ENCODE results near the gene NHP2.
"Not testable (repeated sequence)": the region's sequence is repeated elsewhere in the genome, so short reads cannot be mapped to it uniquely, and the experiment has no call there.

Gene NHP2

DNA sequence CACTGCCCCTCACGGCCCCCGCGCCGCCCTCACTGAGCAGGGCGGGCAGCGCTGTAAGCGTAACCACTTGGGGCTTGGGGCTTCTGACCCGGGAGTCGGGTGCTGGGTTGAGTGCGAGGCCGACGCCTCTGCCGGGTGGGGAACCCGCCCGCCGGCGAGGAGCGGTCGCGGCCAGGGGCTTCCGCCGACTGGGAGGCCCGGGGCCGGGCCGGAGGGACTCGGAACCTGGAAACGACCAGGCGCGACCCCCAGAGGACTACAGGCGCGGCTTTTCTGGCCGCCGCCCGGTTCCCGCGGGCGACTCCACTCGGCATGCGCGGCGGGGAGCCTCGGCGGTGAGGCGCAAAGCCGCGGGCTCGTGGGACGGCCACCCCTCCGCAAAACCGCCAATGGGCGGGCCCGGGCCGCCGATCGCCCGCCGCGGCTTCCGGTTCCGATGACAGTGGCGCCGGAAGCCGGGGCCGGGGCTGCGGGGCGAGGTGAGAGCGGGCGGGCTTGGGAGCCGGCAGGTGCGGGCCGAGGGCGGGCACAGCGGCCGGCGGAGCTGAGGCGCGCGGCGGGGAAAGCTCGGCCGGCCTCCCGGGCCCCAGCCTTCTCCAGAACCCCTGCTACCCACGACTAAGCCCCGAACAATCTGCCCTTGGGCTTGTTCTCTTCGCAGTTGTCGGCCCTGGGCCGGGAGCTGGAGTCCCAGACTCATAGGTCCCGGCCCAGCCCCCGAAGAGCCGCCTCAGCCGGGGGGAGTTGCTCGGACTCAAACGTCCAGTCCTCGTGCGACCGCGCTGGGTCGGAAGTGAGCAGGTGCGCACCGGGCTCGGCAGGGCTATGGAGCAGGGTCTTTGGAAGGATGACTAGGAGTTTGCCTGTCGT is 22.9 kb downstream of the NHP2 start, which contains the start of gene RMND5B:
Gene RMND5B, plus strand, starts transcription at position 439 of the 870 bp plus-strand sequence. CDS start 7,106 bp downstream, outside the sequence.
- peak; percentile 67 for DNase-seq (ENCODE audit: low read depth)

DNA sequence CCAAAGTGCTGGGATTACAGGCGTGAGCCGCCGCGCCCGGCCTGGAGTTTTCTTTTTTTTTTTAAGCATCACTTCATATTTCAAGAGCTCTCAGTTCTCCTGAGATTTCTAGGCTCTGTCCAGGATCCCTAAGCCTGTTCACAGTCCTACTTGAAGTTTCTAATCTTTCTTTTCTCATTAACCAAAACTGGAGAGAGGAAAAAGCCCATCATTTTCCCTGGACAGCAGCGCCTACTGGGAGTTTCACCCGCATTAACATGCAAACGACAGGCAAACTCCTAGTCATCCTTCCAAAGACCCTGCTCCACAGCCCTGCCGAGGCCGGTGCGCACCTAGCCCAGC is 23.5 kb downstream of the NHP2 start:
- not testable (repeated sequence) for DNase-seq (ENCODE audit: low read depth)

DNA sequence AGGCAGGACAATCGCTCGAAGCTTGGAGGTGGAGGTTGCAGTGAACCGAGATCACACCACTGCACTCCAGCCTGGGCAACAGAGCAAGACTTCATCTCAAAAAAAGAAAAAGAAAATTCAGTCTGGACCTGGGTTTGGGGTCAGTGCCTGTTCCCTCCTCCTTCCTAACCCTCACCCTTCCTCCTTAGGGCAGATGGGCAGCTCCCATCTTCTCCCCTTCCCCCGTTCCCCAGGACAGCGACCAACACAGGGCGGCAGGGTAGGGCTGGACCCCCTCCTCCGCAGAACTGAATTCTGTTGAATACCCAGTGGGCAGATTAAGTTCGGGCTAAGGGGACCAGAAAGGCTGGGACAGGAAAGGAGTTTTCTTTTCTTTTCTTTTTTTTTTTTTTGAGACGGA is 24.4 kb downstream of the NHP2 start:
- no peak for DNase-seq (ENCODE audit: low read depth)

DNA sequence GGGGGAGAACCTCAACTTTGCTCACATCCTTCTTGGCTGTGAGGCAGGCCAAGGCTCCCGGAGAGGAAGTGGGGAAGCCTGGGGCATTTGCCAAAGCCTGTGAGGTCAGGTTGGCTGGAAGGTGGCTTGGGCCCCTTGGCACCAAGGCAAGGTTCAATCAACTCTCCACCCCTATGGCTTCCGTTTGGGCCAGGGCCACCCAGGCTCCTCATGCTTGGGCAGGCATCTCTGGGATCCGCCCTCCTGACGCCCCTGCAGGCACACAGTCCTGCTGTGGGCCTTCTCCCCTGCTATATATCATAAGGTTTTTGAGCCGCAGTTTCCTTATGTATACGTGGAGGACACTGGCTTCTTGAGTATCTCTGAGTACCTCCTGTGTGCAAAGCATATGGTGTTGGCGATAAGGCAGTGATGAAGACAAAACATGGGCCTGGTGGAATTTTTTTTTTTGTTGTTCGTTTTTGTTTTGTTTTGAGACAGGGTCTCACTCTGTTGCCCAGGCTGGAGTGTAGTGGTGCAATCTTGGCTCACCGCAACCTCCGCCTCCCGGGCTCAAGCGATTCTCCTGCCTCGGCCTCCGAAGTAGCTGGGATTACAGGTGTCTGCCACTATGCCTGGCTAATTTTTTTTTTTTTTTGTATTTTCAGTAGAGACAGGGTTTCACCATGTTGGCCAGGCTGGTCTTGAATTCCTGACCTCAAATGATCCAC is 26.2 kb downstream of the NHP2 start:
- not testable (repeated sequence) for DNase-seq (ENCODE audit: low read depth)

DNA sequence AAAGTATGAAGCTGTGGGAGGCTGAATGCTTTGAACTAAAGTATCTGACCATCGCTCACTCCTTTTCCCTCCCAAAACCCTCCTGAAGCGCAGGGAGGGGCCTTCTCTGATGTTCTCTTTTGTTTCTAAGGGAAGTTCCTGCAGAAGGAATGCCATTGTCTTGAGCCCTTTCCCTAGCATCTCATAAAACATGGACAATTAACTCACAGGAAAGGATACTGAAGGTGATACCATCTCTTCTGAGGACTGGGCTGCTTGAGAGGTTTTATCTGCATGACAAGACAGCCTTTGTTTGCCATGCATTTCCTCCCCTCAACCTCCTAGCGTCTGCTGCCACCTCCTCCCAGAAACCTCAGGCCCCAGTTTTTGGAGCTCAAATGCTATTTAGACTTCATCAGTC is 27.1 kb downstream of the NHP2 start:
- no peak for DNase-seq (ENCODE audit: low read depth)

DNA sequence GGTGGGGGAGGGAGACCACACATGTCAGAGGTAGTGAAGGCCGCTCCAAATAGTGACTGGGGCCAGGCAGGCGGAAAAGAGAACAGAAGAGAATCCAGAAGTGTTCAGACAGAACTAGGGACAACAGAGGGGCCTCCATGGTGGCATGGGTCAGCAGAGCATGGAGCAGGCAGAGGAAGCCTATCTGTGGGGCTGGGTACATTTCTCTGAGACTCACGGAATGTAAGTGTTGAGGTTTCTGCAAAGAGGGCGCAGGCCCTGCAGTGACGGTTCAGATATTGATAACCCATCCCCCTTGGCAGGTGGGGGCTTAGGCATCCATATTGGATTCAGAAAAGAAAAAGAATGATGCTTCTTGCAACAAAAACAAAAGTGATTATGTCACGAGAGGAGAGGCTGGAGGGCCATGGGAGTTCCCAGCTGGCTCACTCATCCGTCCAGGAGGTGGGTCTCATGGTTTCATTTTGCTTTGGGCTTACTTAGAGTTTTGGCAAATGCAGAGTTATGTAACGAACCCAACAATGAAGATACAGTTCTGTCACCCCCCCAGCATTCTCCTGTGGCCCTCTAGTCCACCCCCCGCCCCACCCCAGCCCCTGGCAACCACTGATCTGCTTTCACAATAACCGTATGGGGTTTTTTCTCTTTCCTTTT is 28.3 kb downstream of the NHP2 start:
- DNase-seq (ENCODE audit: low read depth) = no peak

DNA sequence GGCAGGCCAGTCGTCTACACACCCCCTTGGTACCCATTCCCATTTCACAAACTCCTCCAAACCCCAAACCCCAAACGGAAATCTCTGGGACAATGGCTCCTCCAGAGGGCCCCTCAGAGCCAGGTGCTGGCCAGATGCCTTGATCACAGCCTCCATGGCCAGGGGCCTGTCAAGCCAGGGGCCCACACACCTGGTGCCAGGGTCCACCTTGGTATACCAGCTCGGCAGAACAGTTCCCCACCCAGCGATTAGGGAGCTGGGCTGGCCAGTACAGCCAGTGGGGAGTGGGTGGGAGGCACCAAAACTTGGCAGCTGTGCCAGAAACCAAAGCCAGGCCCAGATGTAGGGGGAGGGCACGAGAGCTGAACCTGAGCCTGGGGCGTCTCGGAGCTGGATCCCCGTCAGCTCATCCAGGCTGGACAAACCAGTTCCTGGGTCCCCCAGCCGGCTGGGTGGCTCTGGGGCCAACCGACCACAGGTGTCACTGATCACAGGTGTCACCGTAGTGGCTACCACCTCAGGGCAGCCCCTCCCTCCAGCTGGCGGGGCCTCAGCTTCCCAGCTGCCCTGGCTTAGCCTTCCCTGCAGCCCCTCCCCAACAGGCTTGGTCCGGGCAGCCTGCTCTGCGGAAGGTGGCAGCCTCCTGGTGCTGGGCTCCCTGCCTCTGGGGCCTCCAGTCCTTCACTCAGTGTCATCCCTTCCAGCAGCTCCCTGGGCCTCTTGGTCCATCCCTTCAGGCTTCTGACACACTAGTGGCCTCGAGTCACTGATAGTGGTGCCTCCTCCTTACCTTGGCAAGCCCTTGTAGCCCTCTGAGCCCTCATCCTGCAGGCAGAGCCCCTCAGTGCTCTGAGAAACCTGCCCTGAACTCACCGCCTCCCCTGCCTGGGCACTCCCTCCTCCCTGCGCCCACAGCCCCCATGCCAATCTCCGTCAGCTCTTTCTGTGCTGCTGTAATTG is 29.4 kb downstream of the NHP2 start:
- no peak for DNase-seq (ENCODE audit: low read depth)

DNA sequence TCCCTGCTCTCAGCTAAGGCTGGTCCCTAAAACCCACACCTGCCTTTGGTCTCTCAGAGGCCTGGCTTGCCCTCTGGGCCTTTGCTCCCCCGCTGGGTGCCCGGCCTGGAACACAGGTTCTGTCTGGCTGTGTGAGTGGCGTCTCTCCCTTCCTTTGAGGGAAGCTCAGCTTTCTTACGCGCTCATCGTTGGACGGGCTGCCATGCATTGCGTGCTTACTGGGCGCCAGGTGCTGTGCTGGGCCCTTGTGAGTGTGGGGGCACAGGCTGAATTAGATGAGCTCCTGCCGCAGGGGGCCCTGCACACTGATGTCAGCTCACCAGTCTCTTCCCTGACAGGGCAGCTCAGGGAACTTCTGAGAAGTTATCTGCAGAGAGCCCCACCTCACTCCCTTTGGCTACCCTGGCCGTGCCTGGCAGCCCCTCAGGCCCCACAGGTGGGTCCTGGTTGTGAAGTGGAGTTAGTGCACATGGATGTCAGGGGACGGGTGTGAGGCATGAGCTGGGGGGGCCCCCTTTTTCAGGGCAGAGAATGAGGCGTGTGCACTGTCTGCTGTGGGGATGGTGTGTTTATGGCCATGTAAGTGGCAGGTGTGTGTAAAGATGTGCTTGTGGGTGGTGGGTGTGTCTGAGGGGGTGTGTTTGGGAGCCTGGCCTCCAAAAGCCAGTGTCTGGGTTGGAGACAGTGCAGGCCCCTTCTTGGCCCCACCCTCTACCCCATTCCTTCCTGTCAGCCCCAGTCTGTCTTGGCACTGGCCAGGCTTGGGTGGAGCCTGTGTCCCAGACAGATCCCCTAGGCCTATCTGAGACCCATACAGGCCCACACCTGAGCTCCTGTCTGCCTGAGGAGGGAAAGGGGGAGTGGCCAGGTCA is 30.4 kb downstream of the NHP2 start:
- DNase-seq (ENCODE audit: low read depth) = no peak

DNA sequence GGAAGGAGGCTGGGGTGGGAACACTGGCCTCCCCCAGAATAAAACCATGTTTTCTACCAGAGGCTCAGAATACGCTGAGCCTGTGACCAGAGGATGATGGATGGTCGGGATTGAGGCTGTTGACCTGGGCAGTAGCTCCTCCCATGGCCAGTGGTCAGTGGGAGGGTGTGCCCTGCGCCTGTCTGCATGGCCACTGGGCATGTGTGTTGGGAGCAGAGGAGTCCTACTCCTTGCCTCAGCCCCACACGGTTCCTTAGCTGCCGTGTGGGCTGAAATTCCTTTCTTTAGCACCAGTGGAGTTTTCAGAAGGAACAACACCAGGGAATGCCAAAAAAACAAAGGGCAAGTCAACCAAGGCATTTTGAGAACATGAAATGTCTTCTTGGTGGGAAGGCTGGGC is 31.3 kb downstream of the NHP2 start:
- DNase-seq (ENCODE audit: low read depth) = no peak

DNA sequence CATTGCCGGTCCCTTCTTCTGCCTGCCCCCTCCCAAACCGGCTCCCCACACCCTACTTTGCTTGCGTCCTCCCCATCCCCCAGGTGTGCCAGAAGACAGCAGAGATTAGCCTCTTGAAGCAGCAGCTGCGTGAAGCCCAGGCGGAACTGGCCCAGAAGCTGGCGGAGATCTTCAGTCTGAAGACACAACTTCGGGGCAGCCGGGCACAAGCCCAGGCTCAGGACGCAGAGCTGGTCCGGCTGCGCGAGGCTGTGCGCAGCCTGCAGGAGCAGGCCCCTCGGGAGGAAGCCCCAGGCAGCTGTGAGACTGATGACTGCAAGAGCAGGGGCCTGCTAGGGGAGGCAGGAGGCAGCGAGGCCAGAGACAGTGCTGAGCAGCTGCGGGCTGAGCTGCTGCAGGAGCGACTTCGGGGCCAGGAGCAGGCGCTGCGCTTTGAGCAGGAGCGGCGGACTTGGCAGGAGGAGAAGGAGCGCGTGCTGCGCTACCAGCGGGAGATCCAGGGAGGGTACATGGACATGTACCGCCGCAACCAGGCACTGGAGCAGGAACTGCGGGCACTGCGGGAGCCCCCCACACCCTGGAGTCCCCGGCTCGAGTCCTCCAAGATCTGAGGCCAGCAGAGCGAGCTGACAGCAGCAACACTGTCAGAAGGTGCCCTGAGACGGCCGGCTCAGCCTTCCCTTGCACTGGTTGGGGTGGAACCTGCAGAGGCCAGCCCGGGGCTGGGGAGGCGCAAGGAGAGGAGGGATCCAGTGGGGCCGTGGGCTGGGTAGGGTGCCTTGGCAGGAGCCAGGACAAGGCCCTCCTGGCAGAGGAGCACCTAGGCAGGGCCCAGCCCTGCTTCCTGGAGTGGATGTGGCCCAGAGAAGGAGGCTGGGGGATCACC is 32.1 kb downstream of the NHP2 start:
- DNase-seq (ENCODE audit: low read depth) = no peak

DNA sequence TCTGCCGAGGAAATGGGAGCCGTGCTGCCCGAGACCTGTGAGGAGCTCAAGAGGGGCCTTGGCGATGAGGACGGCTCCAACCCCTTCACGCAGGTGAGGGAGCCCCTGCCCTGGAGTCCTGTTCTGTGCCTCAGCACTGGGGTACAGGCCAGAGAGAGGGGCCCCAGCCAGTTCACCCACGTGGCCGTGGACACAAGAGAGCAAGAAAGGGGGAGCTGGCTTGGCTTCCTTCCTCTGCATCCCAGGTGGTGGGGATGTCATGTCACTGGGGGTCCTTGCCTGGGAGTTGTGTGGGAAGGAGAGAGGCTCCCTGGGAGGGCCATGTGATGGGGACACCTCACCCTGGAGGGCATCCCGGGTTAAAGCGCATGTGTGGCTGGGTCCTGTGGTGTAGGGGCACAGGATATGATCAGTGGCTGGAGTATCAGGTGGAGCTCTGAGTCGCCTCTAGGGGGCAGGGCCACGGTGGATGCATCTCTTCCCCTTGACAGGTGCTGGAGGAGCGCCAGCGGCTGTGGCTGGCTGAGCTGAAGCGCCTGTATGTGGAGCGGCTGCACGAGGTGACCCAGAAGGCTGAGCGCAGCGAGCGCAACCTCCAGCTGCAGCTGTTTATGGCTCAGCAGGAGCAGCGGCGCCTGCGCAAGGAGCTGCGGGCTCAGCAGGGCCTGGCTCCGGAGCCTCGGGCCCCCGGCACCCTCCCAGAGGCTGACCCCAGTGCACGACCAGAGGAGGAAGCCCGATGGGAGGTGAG is 32.9 kb downstream of the NHP2 start:
- peak; percentile 50 for DNase-seq (ENCODE audit: low read depth)

DNA sequence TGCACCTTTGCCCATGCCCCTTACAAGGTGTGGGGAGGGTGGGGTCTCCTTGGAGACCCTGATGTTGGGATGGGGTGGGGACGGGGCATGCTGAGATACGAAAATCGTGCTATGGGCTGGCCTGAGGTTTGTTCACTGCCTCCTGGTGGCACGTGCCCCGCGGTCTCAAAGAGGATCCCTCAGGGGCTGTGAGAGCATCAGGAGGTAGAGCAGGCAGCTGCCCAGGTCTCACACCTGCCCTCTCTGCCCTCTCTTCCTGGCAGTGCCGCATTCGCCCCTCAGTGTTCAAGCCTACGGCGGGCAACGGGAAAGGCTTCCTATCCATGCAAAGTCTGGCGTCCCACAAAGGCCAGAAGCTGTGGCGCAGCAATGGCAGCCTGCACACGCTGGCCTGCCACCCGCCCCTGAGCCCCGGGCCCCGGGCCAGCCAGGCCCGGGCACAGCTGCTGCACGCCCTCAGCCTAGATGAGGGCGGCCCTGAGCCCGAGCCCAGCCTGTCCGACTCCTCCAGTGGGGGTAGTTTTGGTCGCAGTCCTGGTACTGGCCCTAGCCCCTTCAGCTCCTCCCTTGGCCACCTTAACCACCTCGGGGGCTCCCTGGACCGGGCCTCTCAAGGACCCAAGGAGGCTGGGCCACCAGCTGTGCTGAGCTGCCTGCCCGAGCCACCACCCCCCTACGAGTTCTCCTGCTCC is 33.6 kb downstream of the NHP2 start:
- no peak for DNase-seq (ENCODE audit: low read depth)

DNA sequence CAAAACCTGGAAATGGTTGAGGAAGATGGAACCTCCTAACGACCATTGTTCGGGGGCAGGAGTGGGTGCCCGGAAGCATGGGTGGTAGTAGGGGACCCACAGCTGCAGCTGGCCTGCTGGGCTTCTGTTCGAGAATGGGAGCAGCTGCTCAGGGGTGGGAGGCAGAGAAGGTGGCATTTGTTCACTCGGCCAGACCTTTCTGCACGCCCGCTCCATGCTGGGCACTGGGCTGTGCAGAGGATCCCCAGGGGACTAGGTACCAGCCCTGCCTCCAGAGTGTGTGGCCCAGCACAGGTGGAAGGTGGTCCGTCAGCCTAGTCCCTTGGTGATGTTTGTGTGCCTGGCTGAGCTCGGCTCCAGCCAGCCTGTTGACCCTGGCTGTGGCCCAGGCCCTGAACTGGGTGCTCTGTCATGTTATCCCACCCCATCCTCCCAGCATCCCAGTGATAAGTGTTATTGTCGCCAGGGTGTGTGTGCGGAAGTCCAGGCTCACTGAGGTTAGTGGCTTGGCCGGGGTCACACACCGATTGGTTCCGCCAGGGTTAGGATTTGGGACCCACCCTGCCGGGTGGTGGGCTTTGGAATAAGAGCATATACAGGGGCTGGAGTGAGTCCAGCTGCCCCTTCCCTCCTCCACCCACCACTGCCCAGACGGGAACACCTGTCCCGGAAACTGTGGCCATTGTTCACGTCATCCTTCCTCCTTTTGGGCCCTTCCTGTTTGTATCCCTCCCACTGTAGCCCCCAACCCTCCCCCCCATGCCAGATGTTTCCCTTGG is 35.6 kb downstream of the NHP2 start:
- no peak for DNase-seq (ENCODE audit: low read depth)

DNA sequence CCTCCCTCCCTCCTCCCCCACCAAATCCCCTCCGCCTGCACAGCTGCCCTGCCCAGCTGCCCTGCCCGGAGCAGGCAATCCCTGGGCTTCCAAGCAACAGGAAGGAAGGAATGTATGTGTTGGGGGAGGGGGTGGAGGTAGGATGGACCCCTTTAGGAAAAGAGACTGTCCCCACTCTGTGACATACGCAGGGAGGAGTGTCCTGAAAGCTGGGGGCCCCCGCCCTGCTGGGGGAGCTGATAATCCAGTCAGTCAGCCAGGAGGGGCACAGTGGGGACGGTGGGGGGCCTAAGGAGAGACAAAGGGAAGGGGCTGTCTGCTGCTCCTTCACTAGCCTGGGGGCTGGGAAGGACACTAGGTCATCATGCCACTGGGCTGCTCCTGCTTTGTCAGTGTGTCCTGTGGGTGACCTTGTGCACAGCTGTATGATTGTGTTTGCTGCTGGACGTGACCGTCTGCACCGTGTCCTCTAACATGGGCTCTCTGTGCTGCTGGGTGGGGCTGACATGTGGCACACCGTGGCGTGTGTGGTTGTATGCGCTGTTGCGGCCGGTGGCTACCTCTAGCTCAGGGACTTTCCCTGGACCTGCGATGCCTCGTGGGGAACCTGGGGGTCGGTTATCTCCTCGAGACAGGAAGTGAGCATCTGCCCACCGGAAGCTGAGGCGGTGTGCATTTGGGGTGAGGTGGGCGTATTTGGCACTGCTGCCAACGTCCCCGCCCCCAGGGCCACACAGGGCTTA is 37.4 kb downstream of the NHP2 start:
- peak; percentile 79 for DNase-seq (ENCODE audit: low read depth)

DNA sequence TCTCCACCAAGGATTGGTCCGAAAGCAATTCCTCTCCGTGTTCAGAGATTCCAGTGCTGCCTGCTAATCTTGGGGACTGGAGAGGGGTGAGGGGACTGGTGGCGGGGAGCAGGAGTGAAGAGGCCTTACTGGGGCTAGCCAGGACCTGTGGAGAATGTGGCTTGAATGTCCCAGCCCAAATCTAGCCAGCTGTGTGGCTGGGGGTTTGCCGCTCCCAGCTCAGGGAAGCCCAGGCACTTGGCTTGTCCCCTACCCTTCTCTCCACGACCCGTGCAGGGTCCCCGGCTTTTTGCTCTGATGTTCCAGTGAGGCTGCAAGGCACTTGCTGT is 37.9 kb downstream of the NHP2 start:
- no peak for DNase-seq (ENCODE audit: low read depth)

DNA sequence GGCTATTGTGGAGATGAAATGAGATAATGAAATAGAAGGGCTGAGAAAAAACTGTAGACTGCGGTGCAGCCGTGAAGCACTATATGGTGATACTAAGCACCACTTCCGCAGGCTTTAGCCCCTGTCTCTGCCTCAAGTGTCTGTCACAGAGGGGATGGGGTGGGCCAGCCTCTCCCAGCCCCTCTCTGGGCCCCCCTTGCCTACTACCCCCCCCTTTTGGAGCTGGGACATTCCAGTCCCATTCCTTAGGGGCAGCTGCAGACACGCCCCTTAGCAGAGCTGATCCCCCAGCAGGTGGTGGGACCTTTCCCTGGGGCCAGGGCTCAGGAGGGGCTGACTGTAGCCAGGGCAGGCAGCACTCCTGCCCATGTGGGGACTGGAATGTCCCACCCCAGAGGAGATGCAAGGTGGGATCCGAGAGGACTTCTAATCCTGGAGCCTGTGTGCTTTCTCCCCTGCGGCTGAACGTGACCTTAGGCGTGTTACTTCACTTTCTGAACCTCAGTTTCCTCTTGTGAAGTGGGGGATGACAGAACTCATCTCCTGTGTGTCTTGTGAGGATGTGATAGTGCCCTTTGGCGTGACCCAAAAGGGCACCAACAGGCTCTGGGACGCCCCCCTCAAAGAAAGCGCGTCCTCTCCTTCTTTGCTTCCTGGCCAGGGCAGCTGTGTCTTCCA is 38.4 kb downstream of the NHP2 start:
- no peak for DNase-seq (ENCODE audit: low read depth)
